GM12864 (cell line): ENCODE measurements around the gene CYP4F2.
"Not testable (repeated sequence)": the region's sequence is repeated elsewhere in the genome, so short reads cannot be mapped to it uniquely, and the experiment has no call there.

Experiments used
- DNase-seq: peaks from one replicate; pipeline ENCODE4 v3.0.0-alpha.2; 2011; ENCODE audit warnings: low read depth
- H3K4me3 ChIP-seq: 2 replicates; pipeline ENCODE4 v1.5.1; 2011; ENCODE audit warnings: mild to moderate bottlenecking, low read depth, low read length, control low read depth
- TF ChIP-seq, protein P1 (sequence below): IDR thresholded peaks from 2 replicates; pipeline ENCODE4 v1.5.1; 2011; ENCODE audit warnings: low read depth, mild to moderate bottlenecking, moderate library complexity, low read length, control low read depth, inconsistent platforms; ENCODE audit errors: missing control alignments

Gene CYP4F2

DNA sequence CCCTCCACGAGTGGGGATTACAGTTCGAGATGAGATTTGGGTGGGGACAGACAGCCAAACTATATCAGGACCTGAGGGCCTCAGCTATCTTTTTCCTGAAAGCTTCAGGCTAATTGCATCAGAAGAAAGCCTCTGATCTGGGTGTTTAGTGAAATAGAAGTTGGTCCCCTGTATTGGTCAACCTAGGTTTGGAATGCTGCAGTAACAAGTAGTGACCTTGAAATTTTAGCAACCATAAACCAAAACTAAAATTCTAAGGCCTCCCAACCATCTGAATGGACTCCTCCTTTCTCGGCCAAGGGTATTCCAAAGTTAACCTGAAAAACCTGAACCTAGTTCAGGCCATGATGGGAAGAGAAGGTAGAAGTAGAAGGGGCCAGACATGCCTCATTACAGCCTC lies 47.5 kb downstream of the CYP4F2 start:
- H3K4me3 ChIP-seq: no peak overlapping the region
- DNase-seq: no peak

DNA sequence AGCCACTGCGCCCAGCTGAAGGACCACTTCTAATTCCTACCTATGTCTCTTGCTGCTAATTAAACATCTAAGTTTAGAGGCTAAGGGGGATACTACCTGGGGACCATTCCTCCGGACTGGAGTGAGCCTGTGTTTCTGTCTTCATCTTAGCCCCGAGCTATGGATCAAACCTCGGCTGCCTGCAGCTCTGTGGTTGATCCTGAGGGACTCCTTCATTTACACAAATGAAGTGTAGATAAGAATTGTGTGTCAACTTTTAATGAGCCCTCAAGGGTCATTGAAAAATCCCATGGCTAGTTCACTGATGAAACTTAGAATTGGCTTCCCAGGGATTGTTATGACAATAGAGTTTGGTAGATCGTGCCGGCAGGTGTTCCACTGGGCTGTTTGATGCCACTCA lies 51.0 kb downstream of the CYP4F2 start:
- no peak for DNase-seq
- TF ChIP-seq, protein P1, sequence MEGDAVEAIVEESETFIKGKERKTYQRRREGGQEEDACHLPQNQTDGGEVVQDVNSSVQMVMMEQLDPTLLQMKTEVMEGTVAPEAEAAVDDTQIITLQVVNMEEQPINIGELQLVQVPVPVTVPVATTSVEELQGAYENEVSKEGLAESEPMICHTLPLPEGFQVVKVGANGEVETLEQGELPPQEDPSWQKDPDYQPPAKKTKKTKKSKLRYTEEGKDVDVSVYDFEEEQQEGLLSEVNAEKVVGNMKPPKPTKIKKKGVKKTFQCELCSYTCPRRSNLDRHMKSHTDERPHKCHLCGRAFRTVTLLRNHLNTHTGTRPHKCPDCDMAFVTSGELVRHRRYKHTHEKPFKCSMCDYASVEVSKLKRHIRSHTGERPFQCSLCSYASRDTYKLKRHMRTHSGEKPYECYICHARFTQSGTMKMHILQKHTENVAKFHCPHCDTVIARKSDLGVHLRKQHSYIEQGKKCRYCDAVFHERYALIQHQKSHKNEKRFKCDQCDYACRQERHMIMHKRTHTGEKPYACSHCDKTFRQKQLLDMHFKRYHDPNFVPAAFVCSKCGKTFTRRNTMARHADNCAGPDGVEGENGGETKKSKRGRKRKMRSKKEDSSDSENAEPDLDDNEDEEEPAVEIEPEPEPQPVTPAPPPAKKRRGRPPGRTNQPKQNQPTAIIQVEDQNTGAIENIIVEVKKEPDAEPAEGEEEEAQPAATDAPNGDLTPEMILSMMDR: no peak
- no peak overlapping the region for H3K4me3 ChIP-seq

More for the DNA sequence above, 47.5 kb downstream of the CYP4F2 start:
- TF ChIP-seq, protein P1: no peak

DNA sequence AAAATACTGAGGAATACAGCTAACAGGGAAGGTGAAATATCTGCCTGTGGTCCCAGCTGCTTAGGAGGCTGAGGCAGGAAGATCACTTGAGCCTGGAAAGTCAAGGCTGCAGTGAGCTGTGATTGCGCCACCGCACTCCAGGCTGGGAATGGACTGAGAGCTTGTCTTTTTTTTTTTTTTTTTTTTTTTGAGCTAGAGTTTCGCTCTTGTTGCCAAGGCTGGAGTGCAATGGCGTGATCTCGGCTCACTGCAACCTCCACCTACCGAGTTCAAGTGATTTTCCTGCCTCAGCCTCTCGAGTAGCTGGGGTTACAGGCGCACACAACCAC lies 54.0 kb downstream of the CYP4F2 start:
- not testable (repeated sequence) for H3K4me3 ChIP-seq, DNase-seq

DNA sequence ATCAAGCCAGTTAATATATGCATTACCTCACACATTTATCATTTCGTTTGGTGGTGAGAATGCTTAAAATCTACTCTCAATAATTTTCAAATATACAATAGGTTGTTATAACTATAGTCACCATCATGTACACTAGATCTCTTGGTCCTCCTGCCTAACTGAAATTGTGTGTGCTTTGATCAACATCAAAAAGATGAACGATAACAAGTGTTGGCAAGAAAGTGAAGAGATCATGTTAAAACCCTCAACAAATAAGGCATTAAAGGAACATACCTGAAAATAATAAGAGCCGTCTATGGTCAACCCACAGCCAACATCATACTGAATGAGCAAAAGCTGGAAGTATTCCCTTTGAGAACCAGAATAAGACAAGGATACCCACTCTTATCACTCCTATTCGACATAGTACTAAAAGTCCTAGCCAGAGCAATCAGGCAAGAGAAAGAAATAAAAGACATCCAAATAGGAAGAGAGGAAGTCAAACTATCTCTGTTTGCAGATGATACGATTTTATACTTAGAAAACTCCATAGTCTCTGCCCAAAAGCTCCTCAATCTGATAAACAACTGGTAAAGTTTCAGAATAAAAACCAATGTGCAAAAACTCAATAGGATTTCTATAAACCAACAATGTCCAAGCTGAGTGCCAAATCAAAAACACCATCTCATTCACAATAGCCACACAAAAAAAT lies 54.5 kb downstream of the CYP4F2 start:
- no peak for DNase-seq
- H3K4me3 ChIP-seq: no peak overlapping the region
- TF ChIP-seq, protein P1: no peak

DNA sequence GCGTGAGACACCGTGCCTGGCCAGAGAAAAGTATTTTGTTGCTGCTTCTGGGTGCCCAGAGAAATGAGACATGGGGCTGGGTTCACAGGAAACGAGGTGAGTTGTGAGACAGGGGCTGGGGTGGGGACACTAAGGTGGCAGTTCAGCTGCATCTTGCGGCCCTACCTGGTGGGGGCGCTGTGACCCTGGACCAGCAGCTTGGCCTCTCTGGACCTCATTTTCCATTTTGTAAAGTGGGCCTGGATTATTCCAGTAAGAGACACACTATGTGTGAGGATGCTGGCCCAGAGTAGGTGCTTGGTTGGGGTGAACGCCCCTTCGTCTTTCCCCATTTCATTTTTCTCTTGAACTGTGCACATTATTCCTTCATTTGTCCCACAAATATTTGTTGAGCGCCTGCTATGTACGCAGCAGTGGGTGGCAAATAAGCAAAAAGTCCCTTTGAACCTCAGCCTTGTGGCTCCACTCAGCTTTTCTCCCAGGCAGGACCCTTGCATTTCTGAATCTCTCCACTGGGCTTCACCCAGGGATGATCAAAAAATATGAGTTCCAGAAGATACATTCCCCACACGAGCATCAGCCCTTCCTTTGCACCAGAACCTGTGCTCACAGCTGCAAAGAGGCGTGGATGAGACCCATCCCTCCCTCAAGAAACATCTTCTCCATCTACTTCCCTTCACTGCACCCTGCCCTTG lies 55.9 kb downstream of the CYP4F2 start:
- TF ChIP-seq, protein P1: peak; percentile 40
- H3K4me3 ChIP-seq: no peak overlapping the region
- DNase-seq: no peak

DNA sequence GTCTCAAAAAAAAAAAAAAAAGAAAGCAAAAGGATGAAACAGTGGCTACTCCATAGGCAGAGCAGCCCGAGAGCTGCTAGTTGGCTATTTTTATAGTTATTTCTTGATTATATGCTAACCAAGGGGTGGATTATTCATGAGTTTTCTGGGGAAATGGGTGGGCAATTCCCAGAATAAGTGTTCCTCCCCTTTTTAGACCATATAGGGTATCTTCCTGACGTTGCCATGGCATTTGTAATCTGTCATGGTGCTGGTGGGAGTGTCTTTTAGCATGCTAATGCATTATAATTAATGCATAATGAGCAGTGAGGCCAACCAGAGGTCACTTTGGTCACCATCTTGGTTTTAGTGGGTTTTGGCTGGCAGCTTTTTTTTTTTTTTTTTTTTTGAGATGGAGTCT lies 57.0 kb downstream of the CYP4F2 start:
- TF ChIP-seq, protein P1: no peak
- no peak overlapping the region for H3K4me3 ChIP-seq
- DNase-seq: no peak

DNA sequence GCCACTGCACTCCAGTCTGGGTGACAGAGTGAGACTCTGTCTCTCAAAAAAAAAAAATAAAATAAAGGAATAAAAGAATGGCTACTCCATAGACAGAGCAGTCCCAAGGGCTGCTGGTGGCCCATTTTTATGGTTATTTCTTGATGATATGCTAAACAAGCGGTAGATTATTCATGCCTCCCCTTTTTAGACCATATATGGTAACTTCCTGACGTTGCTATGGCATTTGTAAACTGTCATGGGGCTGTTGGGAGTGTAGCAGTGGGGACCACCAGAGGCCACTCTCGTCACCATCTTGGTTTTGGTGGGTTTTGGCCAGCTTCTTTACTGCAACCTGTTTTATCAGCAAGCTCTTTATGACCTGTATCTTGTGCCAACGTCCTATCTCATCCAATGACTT lies 58.0 kb downstream of the CYP4F2 start:
- not testable (repeated sequence) for H3K4me3 ChIP-seq, DNase-seq

DNA sequence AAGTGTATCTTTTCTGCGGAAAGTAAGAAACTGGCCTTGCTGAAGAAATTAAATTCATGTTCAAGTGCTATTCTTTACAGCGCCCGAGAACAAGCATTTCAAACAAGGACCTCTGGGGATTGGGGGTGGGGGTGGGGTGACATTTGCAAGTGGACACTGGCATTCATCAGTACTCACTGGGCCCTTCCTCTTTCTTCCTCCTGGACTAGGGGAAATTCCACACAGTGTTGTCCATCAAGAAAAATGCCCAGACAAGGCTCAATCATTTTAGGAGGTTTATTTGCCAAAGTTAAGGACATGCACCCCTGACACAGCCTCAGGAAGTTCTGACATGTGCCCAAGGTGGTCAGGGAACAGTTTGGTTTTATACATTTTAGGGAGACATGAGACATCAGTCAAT lies 59.5 kb downstream of the CYP4F2 start:
- H3K4me3 ChIP-seq: no peak overlapping the region
- TF ChIP-seq, protein P1: no peak
- DNase-seq: no peak
